GM19395 (cell line): ENCODE results near the gene MAP2K6.

Experiments
- ATAC-seq: cut with Tn5 transposase; IDR thresholded peaks from one replicate; pipeline ENCODE4 v1.9.1; 2021; ENCODE audit warnings: mild to moderate bottlenecking, moderate library complexity; ENCODE audit not compliant: unreplicated experiment

MAP2K6 gene

DNA sequence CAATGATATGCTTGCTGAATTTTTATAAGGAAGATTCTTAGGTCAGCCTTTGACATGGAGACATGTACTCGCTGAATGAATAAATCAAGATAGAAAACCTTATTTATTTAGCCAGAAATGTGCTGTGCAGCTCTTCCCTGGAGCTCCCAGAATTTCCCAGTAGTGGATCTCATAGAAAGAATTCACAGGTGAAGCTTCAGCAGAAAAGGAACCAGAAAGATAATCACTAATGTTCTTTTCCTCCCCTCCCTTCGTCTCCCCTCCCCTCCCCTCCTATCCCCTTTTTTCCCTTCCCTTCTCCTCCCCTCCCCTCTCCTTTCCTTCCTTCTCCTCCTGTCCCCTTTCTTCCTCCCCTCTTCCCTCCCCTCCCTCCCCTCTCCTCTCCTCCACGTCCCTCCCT, 158.2 kb downstream of the MAP2K6 start:
- no peak for ATAC-seq

DNA sequence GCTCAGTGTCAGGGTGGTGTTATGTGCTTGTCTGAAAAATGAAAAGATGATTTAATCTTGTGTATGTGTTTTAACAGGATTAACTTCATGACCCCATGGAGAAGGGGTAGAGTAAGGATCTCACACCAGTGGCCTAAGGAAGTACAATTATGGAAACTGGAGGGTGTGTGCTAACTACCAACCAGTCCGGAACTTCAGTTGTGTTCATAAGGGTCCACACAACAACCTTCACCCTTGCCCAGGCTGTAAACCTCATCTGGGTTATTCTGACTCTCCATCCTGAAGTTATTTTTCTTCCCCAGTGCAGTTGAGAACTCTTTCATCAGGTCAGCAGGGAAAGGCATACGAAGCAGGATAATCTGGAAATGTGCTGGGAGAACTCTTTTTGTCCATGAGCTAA, 158.9 kb downstream of the MAP2K6 start:
- ATAC-seq = no peak

DNA sequence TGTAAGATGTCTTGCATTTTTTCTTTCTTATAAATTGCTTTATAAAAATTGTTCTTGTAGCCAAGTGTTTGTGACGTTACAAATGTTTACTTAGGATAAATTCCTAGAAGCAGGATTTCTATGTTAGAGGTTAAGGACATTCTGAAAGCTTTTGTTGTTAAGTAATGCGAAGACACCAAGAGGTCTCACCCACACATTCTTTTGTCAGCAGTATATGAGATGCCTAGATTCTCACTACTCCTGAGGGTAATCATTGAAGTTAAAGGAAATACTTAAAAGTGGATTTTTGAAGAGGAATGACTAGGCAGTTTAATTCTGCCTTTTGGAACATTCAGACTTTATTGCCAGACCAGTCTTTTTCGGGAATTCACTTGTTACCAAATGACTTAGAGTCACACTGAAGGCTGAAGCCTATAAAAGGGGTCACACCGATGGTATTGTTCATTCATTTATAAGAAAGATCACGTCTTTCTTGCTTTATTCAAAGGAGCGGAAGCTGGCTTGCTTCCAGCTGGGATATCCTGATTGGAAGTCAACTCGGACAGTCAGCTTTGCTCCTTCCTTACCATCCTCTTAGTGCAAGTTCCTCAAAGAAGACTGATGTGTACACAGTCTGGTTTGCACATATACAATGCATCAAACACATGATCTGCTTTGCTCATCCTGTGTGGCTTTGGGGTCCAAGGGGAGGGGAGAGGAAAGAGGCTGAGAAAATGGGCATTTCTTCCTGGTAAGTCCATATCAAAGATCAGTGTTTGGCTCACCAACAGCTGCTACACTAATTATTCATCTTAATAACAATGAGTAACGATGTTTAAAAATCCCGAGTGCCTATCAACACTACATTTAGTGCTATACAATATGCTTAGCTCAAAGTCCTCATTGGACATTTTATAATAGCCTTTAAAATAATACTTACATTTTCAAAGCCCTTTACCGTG, 160.0 kb downstream of the MAP2K6 start:
- no peak for ATAC-seq

- ATAC-seq = no peak
These were observed 160.9 kb downstream of the MAP2K6 start for GRCh38 chr17:69575346-69575761.

DNA sequence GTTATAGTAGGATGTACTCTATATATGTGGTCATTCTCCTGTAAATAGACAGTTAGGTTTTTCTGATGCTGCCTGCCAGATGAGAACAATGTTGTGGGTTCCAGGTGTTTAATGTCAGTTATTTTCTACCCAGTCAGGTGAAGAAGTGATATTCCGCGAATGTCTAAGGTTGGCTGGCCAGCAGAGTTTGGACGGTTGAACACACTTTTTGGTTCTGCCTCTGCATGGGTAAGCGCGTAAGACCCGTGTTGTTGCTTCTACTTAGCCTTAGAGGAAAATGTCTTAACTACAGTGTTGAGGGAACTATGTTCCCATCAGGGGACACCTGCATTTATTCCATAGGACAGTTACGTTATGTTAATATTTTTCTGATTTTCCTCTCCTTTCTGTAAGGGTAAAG, 162.6 kb downstream of the MAP2K6 start:
- no peak for ATAC-seq

GRCh38 chr17:69578385-69578936, 164.0 kb downstream of the MAP2K6 start:
- ATAC-seq = no peak

DNA sequence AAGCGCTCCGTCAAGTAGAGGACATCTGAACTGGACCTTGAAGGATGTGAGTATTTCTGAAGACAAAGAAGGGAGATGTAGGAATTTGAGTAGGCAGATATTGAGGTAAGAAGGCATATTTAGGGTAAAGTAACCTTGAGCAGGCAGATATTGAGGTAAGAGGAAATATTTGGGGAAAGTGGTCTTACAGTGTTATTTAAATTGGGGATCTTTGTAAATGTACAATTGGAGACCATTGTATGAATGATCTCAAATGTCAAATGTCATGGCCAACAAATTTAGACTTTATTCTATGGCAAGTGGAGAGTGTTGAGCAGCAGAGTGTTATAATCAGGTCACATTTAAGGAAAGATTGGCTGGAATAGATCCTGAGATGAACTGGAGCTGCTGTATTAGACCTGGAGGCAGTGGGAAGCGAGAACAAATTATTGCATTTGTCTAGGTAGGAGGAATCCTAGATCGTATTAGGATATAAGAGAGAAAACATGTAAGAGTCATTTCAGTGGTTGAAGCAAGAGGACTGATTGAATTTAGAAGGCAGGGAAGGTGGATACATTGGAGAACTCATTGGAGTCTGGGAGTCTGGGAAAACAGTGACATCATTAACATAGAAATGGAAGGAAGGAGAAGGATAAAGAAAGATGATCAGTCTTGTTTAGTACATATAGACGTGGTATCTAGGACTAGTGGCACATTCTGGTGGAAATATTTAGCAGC, 165.6 kb downstream of the MAP2K6 start:
- ATAC-seq = no peak

DNA sequence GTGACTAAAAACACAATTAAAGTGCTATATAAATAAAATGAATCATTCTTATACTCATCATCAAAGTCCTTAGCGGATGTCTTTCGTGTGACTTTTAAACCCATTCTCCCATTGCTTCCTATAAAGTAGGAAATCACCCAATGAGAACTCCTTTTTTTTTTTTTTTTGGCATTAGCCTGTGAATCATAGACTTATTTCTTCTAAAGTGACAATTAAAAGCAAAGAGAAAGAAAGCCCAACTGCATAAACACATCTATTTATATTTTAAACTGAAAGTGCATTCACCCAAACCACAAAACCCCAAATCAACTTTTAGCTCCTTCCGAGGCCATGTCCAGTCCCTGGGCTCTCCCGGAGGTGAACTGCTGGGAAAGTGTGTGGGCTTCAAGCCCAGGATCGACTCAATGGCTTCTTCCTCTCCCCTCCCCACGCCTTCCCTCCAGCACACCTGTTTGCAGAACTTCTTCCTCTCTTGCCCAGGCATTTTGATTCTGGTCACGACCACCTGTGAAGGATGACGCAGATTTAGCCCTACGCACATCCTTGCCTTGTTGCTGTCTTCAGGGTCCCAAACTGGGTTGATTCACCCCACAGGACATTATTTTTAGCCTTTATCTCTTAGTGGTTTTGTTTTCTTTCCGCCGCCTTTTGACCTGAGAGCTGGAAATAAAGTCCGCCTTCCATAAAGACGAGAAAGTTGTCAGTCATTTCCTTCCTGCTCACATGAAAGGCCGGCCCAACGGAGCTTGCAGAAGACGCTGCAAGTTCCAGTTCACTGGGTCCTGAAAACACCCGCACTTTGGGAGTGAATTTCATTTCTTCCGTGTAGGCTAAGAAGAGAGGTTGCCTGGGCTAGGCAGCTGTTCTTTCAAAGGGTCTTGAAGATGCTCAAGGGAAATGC, 166.8 kb downstream of the MAP2K6 start:
- ATAC-seq = peak; percentile 80

DNA sequence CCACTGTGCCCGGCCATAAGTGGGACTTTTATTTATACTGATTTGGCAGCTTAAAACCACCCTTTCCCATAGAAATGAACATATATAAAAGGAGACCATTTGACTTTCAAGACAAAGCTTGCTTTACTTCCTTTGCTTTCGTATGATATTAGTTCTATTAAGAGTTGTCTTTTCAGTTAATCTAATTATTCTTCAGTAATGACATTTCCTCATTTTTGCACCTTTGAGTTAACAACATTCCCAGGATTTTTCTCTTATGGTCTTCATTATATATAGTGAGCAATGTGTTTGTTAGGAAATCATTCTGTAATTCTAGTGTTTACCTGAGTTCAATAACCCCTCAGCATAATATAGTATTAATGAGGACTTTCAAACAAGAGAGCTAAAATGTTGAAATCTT, 173.8 kb downstream of the MAP2K6 start:
- no peak for ATAC-seq

DNA sequence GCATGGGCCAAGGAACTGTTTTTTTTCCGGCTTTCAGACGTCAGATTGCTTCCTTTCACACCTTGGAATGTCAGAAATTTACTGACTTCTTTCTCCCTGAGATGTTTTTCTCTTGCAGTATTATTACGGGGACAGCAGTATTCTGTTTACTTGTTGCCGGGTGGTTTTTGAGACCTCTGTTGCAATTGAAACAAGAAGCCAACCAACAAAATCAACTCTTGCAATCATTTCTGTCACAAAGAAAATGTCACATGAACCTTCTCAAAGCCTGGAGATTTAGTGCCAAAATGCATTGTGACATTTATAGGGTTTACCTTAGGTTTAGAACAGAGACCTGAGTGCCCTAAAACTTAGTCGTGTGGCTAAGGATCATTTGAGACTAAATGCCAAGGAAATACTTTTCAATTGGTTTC, 174.3 kb downstream of the MAP2K6 start:
- no peak for ATAC-seq

GRCh38 chr17:69590671-69591070, 176.2 kb downstream of the MAP2K6 start:
- no peak for ATAC-seq

DNA sequence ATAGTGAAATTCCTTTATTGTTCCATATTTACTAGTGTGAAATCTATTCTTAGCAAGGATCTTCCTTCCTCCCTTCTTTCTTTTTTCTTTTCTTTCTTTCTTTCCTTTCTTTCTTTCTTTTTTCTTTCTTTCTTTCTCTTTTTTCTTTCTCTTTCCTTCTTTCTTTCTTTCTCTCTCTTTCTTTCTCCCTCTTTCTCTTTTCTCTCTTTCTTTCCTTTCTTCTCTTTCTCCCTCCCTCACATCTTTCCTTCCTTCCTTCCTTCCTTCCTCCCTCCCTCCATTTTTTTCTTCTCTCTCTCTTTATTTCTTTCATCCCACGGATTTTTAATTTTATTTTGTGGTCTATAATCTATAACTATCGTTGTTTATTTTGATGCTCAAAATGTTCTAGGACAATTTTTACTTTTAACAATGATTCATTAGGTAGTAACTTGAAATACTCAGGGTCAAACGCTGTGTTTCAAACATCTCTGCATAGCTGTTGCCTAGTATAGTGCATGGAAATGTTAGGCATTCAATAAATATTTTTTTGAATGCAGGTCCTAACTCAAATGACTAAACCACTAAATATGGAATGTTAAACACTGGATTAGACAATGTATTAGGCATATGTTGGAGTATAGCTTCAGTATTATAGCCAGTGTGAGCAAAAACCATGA, 178.3 kb downstream of the MAP2K6 start:
- ATAC-seq = no peak

- no peak for ATAC-seq
These were observed 178.8 kb downstream of the MAP2K6 start for GRCh38 chr17:69593351-69593715.

DNA sequence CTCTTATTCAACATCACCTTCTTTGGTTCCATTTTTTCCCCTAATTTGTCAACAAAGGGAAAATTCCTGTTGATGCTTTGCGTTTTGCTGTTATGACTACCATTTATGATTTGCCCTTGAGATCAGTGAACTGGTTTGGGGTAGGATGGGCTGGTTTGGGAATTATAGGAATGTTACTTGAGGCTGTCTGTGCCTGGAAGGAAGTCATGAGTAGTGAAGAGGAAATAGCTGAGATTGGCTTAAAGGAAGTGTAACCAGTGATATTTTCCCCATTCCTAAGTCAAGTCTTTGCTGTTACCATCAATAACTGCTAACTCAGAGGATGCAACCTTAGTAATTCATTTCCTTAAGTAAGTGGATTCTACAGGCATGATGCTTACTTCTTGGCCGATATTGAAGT, 179.2 kb downstream of the MAP2K6 start:
- ATAC-seq = no peak

- ATAC-seq = no peak
These were observed 180.1 kb downstream of the MAP2K6 start for GRCh38 chr17:69594641-69595040.

DNA sequence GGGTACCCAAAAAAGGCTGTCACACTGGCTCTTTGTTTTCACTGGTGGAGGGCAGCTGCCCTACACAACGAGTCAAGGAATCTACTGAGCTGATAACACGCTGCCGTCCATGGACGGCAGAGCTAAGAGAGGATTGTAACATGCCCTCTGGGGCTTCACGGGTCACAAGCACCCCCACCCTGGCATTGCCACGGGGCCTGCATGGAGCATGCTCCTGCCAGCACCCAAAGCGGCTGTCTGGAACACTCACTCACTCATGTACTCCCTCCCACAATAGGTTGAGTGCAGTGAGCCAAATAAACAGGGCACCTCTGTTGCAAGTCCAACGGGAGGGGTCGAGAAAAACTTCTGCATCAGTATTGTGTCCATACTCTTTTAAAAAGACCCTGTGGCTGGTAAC, 181.6 kb downstream of the MAP2K6 start:
- ATAC-seq = no peak

- no peak for ATAC-seq
These were observed 183.6 kb downstream of the MAP2K6 start for GRCh38 chr17:69597898-69598692.

GRCh38 chr17:69602972-69603371, 188.5 kb downstream of the MAP2K6 start:
- ATAC-seq = no peak
